ENCODE data around the gene DGCR6L.
"Not testable (repeated sequence)": the region's sequence is repeated elsewhere in the genome, so short reads cannot be mapped to it uniquely, and the experiment has no call there.

The DGCR6L gene

GRCh38 chr22:20315337-20316216 is 4.3 kb downstream of the DGCR6L start:
- CTCF ChIA-PET: interaction anchor here (1.3 kb wide), 1 partner anchor 23 kb away, joined by 3 read pairs; no protein-coding TSS in a partner anchor
- TF ChIP-seq TARDBP (IDR thresholded peaks at IDR 0.05) (no peak), ARNT (IDR thresholded peaks at IDR 0.05) (no peak), LEF1 (IDR thresholded peaks at IDR 0.05; ENCODE audit: borderline replicate concordance) (no peak), HDGF (IDR thresholded peaks at IDR 0.05; ENCODE audit: borderline replicate concordance) (no peak), CTBP1 (IDR thresholded peaks at IDR 0.05; ENCODE audit: borderline replicate concordance) (no peak), ELF4 (IDR thresholded peaks at IDR 0.05) (no peak), FOXK2 (IDR thresholded peaks at IDR 0.05) (no peak), FOXM1 (IDR thresholded peaks at IDR 0.05; ENCODE audit: borderline replicate concordance) (no peak), BHLHE40 (IDR thresholded peaks at IDR 0.05; ENCODE audit: borderline replicate concordance) (no peak), NFRKB (IDR thresholded peaks at IDR 0.05) (no peak), ZNF384 (IDR thresholded peaks at IDR 0.05) (no peak), PKNOX1 (IDR thresholded peaks at IDR 0.05) (no peak), SUZ12 (IDR thresholded peaks at IDR 0.05) (no peak), L3MBTL2 (conservative IDR thresholded peaks at IDR 0.05) (no peak), FOXA1 (IDR thresholded peaks at IDR 0.05) (no peak), SP1 (IDR thresholded peaks at IDR 0.05) (no peak)
- no peak for DNase-seq (ENCODE audit: extremely low spot score)
- POLR2A ChIA-PET: no interaction called here

DNA sequence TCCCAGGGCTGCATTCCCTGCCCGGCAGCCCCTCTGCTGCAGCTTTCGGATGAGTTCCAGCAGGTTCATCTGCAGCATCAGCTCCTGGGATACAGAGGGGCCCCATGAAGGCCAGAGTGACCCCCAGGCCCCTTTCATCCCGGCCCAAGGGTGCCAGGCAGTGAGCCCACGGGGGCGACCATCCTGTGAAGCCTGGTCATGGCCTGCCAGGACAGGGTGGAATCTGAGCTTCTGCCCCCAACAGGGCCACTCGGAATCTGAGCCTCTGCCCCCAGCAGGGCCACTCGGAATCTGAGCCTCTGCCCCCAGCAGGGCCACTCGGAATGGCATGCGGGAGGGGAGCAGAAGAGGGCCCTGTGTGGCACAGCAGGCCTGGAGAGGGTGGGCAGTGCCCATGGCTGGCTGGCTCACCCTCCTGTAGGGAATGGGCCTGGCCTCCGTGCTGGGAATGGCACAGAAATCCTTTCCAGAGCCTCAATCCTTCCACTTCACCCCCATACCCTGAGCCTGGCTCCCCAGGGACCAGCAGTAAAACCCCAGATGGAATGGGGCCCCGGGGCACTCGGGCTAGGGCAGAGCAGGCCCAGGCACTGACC is 5.0 kb downstream of the DGCR6L start:
- DNase-seq (ENCODE audit: extremely low spot score); POLR2A ChIA-PET; CTCF ChIA-PET: not testable (repeated sequence)

DNA sequence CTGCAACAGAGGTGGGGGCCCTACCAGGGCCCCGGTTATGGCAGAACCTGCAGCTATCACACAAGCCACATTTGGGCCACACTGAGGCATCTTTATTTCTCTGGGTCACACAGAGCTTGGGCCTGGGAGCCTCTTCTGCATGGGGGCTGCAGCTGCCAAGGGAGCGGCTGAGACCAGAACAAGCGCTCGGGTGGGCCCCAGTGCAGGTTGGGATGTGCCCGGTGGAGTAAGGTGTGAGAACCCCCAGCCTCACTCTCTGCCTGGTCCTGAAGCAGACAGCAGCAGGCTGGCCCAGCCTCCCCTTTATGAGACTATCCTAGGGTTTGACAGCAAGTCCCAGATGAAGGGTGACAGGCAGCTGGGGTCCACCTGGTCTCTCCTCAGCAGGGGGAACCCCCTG is 5.7 kb downstream of the DGCR6L start:
- POLR2A ChIA-PET; CTCF ChIA-PET; DNase-seq (ENCODE audit: extremely low spot score): not testable (repeated sequence)

GRCh38 chr22:20313306-20314077 is 6.4 kb downstream of the DGCR6L start:
- DNase-seq (ENCODE audit: extremely low spot score); CTCF ChIA-PET: not testable (repeated sequence)
- POLR2A ChIA-PET: interaction anchor here (0.7 kb wide), 1 partner anchor 194 kb away, joined by 3 read pairs; the partner anchor contains the start of gene MED15

DNA sequence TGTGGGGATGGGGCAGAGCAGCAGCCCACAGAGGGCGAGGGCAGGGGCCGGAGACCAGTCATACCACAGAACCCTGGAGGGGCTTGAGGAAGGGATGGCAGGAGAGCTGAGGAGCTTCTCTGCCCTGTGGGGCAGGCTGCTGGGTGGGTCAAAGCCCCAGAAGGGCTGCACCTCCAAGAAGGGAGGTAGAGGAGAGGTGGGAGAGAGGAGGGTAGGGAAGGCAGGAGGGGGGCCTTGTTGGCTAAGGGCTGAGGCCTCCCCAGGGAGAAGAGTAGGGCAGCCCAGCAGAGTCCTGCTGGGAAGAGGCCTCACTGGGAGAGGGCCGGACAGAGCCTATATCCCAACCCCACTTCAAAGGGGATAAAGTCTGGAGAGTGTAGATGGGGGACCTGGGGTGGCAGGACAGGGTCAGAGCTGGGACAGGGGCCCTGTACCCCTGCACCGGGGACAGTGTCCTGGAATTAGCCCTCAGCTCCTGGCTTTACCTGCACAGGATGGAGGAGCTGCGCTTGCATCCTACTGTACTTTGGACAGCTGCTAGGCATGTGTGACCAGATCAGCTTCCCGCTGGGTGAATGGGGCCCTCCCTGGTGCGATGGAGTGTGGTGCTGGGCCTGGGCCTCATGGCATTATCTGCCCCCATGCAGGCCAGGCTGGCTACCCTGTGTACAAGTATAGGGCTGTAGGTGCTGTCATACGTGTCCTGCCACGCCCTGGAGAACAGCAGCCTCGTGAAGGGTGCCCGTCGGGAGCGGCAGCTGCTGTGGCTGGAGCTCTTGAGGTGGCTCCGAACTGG is 7.3 kb downstream of the DGCR6L start:
- TF ChIP-seq ELF4 (IDR thresholded peaks at IDR 0.05): no peak
- TF ChIP-seq NFRKB (IDR thresholded peaks at IDR 0.05): no peak
- no peak for TF ChIP-seq HDGF (IDR thresholded peaks at IDR 0.05; ENCODE audit: borderline replicate concordance)
- no peak for TF ChIP-seq FOXM1 (IDR thresholded peaks at IDR 0.05; ENCODE audit: borderline replicate concordance)
- TF ChIP-seq CTBP1 (IDR thresholded peaks at IDR 0.05; ENCODE audit: borderline replicate concordance): no peak
- ChIA-PET CTCF (no interaction called here), POLR2A (interaction anchor here (0.7 kb wide), 1 partner anchor 195 kb away, joined by 3 read pairs; the partner anchor contains the start of gene MED15)
- DNase-seq (ENCODE audit: extremely low spot score): no peak

DNA sequence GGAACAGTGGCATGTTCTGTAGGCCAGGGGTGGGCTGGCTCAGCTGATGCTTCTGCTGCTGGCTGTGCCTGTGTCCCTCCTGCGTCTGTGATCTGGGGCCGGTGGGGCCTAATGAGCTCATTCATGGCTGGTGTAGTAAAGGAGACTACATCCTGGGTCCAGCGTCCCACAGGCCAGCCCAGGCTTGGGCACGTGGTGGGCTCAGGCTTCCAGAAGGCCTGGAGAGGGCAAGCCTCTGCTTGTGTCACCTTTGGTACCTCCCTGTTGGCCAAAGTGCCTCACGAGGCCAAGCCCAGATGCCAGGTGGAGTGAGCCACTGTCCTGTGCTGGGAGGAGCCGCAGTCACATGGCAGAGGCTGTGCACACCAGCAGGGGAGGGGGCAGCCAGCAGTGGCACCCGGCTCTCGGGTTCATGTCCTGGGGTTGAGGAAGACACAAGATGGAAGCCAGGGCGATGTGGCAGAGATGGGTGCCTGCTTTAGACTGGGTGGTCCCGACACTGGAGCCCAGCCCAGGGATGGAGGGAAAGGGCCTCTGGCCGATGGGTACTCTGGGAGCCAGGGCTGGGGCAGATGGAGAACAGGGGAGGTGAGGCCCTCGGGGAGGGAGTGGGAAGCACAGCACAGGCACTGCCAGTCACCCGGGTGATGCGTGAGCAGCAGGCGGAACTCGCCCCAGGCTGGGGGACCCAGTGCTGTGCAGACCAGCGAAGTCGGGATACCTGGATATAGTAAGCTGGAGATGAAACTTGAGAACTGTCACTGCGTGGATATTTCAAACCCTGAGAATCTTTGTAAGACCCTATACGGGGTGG is 8.4 kb downstream of the DGCR6L start:
- DNase-seq (ENCODE audit: extremely low spot score); CTCF ChIA-PET: not testable (repeated sequence)
- POLR2A ChIA-PET: interaction anchor here (2.0 kb wide), 1 partner anchor 8 kb away, joined by 4 read pairs; the partner anchor contains the start of gene DGCR6L

DNA sequence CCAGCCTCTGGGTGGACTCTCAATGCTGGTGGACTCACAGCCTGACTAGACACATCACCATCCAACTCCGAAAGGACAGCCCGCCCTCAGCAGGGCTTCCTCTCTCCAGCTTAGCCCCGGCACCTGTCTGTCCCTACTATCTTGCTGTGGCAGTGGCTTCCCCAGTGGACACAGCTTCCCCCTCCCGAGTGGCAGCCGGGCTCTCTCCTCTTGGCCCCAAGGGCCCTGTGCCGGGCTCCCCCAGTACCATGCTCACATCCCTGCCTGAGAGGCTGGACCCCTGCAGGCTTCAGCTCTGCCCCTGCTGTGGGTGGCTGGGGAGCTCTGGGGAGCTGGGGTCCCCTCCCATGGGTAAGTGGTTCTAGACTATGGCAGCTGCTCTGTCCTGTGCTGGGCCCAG is 9.1 kb downstream of the DGCR6L start:
- POLR2A ChIA-PET: interaction anchor here (2.0 kb wide), 1 partner anchor 9 kb away, joined by 4 read pairs; the partner anchor contains the start of gene DGCR6L
- CTCF ChIA-PET: not testable (repeated sequence)

GRCh38 chr22:20310180-20310579 is 9.7 kb downstream of the DGCR6L start:
- POLR2A ChIA-PET: interaction anchor here (2.0 kb wide), 1 partner anchor 9 kb away, joined by 4 read pairs; the partner anchor contains the start of gene DGCR6L
- DNase-seq (ENCODE audit: extremely low spot score); CTCF ChIA-PET: not testable (repeated sequence)

More for the DNA sequence above, 9.1 kb downstream of the DGCR6L start:
- not testable (repeated sequence) for DNase-seq (ENCODE audit: extremely low spot score)

- DNase-seq (ENCODE audit: extremely low spot score); CTCF ChIA-PET: not testable (repeated sequence)
- POLR2A ChIA-PET: interaction anchor here (0.6 to 2.0 kb wide), 2 partner anchors 11 kb away, joined by 3 to 4 read pairs; partner anchors contain the start of gene DGCR6L
Measured at GRCh38 chr22:20308806-20309650, 10.8 kb downstream of the DGCR6L start.

DNA sequence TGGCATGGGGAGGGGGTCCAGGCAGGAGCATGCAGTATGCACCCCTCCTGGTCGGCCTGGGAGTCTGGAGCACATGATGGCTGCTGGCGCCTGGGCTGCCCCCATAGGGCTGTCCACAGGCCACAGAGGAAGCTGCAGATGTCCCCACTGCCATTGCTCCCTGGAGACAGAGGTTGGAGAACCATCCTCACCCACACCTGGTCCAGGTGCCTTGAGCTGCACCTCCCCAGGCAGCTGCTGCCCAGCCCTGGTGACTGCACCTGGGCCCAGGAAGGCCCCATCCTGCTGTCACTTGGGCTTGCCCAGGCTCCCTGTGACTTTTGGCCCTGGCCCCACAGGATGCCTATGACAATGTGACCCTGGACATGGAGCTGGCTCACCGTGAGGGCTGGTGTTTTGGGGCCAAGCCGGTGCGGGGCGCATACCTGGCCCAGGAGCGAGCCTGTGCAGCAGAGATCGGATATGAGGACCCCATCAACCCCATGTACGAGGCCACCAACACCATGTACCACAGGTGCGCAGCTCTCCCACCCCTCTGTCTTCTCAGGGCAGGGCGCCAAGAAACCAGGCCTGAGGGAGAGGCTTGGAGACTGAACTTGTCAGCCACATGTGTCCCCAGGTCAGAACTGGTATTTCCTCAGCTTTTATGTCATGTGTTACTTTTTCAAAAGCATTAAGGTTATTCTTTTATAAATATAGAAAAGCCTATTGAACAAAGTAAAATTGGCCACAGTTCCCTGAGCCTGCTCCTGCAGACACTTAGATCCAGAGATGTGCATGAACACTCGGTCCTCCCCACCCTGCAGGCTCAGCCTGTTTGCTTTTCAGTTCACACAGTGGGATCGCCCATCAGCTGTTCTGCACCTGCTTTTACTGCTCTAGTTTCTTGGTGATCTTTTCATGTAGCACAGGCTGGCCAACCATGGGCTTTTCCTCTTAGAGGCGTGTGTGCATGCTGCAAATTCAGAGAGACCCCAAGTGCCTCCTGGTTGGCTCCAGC is 12.1 kb downstream of the DGCR6L start:
- DNase-seq (ENCODE audit: extremely low spot score); POLR2A ChIA-PET; CTCF ChIA-PET: not testable (repeated sequence)
